ENCODE measurements around the gene OR5T2.

The OR5T2 gene

DNA sequence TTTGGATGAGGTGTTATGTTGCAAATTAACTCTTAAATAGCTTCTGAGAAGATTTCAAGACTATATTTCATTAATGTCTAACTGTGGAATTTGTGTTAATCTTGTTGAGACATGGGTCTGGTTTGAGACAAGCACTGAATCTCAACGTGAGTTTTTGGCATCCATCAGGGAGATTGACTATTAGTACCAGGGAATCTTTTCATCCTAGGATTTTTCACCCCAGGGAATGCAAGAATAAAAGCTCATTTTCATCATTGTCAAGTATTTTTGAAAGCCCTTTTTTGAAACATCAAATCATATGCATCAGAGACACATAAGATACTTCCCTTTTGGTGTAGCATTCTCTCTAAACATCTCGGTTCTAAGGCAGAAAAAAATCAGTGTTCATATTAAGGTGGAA, 19.5 kb downstream of the OR5T2 start:
- no peaks in the 10 kb centered on the region for H3K9me3 ChIP-seq (replicated peaks; ENCODE audit: insufficient read depth, low read length)
- no peak overlapping the region for H2AFZ ChIP-seq (ENCODE audit: low read length)
- H3K9me2 ChIP-seq (replicated peaks; ENCODE audit: insufficient read depth, low read length) = no peaks in the 10 kb centered on the region
- no peaks in the 10 kb centered on the region for H3K4me1 ChIP-seq (ENCODE audit: low read length)
- TF ChIP-seq EZH2phosphoT487 (IDR thresholded peaks at IDR 0.05; ENCODE audit: low read length) = no peak
- TF ChIP-seq, protein P1, sequence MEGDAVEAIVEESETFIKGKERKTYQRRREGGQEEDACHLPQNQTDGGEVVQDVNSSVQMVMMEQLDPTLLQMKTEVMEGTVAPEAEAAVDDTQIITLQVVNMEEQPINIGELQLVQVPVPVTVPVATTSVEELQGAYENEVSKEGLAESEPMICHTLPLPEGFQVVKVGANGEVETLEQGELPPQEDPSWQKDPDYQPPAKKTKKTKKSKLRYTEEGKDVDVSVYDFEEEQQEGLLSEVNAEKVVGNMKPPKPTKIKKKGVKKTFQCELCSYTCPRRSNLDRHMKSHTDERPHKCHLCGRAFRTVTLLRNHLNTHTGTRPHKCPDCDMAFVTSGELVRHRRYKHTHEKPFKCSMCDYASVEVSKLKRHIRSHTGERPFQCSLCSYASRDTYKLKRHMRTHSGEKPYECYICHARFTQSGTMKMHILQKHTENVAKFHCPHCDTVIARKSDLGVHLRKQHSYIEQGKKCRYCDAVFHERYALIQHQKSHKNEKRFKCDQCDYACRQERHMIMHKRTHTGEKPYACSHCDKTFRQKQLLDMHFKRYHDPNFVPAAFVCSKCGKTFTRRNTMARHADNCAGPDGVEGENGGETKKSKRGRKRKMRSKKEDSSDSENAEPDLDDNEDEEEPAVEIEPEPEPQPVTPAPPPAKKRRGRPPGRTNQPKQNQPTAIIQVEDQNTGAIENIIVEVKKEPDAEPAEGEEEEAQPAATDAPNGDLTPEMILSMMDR (IDR thresholded peaks at IDR 0.05; ENCODE audit: low read length) = no peak
- H3K9ac ChIP-seq (ENCODE audit: low read length) = no peak overlapping the region
- no peak for DNase-seq
- no peak overlapping the region for H3K4me3 ChIP-seq (ENCODE audit: low read length)
- H3K4me2 ChIP-seq (ENCODE audit: low read depth, low read length) = no peak overlapping the region
- no peaks in the 10 kb centered on the region for H3K27me3 ChIP-seq (replicated peaks; ENCODE audit: insufficient read depth, low read length)
- H3K27ac ChIP-seq (ENCODE audit: low read length) = no peak overlapping the region
- H4K20me1 ChIP-seq (ENCODE audit: insufficient read depth, low read length) = no peaks in the 10 kb centered on the region
- H3F3A ChIP-seq (ENCODE audit: insufficient read depth, low read length) = no peaks in the 10 kb centered on the region
- no peaks in the 10 kb centered on the region for H3K79me2 ChIP-seq (ENCODE audit: low read length)
- H3K36me3 ChIP-seq (replicated peaks; ENCODE audit: insufficient read depth, low read length) = no peaks in the 10 kb centered on the region

DNA sequence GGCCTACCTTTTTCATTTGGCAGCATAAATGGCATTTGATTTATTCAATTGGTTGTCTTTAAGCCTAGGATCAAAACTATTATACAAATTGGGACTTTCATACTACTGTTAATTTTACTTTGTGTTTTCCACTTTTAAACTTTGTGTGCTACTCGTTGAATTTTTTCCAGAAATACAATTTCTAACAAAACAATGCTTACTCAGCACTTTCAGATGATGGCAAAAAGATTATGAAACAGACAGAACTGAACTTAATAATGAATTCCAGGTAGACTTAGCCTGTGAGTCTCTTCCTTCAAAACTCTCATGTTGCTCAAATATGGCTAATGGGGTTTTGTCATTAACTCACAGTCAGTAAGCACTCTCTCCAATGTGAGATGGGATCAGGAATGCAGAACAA, 26.3 kb downstream of the OR5T2 start:
- no peaks in the 10 kb centered on the region for H3K36me3 ChIP-seq (replicated peaks; ENCODE audit: insufficient read depth, low read length)
- H3K4me3 ChIP-seq (ENCODE audit: low read length) = no peak overlapping the region
- no peaks in the 10 kb centered on the region for H3K4me1 ChIP-seq (ENCODE audit: low read length)
- H3F3A ChIP-seq (ENCODE audit: insufficient read depth, low read length) = no peaks in the 10 kb centered on the region
- no peak overlapping the region for H3K27ac ChIP-seq (ENCODE audit: low read length)
- no peaks in the 10 kb centered on the region for H3K79me2 ChIP-seq (ENCODE audit: low read length)
- H4K20me1 ChIP-seq (ENCODE audit: insufficient read depth, low read length) = no peaks in the 10 kb centered on the region
- H3K4me2 ChIP-seq (ENCODE audit: low read depth, low read length) = no peak overlapping the region
- H3K9me3 ChIP-seq (replicated peaks; ENCODE audit: insufficient read depth, low read length) = no peaks in the 10 kb centered on the region
- TF ChIP-seq, protein P1 (IDR thresholded peaks at IDR 0.05; ENCODE audit: low read length) = no peak
- no peak overlapping the region for H2AFZ ChIP-seq (ENCODE audit: low read length)
- no peak for DNase-seq
- no peak overlapping the region for H3K9ac ChIP-seq (ENCODE audit: low read length)
- H3K9me2 ChIP-seq (replicated peaks; ENCODE audit: insufficient read depth, low read length) = no peaks in the 10 kb centered on the region
- H3K27me3 ChIP-seq (replicated peaks; ENCODE audit: insufficient read depth, low read length) = no peaks in the 10 kb centered on the region

DNA sequence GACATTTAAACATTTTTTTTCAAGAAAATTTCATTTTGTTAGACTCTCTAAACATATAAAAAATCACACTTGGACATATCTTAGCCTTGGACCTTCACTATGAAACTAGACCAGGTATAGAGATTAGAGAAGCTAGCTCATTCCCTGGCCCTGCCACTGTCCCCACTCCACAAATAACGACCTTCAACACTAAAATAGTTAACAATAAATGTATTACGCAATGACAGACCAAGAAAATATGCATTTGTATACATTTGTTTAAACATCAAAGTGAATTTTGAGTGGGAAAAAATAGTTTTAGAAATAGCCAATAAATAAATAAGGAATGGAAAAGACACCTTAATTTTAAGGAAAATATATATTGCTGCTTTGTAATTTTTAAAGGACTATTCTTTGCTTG, 36.7 kb downstream of the OR5T2 start:
- H3K9me2 ChIP-seq (replicated peaks; ENCODE audit: insufficient read depth, low read length) = no peaks in the 10 kb centered on the region
- no peaks in the 10 kb centered on the region for H3F3A ChIP-seq (ENCODE audit: insufficient read depth, low read length)
- TF ChIP-seq EZH2 (optimal IDR thresholded peaks at IDR 0.05; ENCODE audit: low read depth, low read length) (no peak), EZH2phosphoT487 (IDR thresholded peaks at IDR 0.05; ENCODE audit: low read length) (no peak)
- TF ChIP-seq, protein P1 (IDR thresholded peaks at IDR 0.05; ENCODE audit: low read length) = no peak
- no peaks in the 10 kb centered on the region for H3K4me1 ChIP-seq (ENCODE audit: low read length)
- no peak overlapping the region for H3K4me3 ChIP-seq (ENCODE audit: low read length)
- no peak for DNase-seq
- no peak overlapping the region for H3K4me2 ChIP-seq (ENCODE audit: low read depth, low read length)
- no peaks in the 10 kb centered on the region for H3K9me3 ChIP-seq (replicated peaks; ENCODE audit: insufficient read depth, low read length)
- H3K27me3 ChIP-seq (replicated peaks; ENCODE audit: insufficient read depth, low read length) = no peaks in the 10 kb centered on the region
- no peak overlapping the region for H3K27ac ChIP-seq (ENCODE audit: low read length)
- no peaks in the 10 kb centered on the region for H3K36me3 ChIP-seq (replicated peaks; ENCODE audit: insufficient read depth, low read length)
- no peaks in the 10 kb centered on the region for H4K20me1 ChIP-seq (ENCODE audit: insufficient read depth, low read length)
- H3K9ac ChIP-seq (ENCODE audit: low read length) = no peak overlapping the region
- H2AFZ ChIP-seq (ENCODE audit: low read length) = no peak overlapping the region
- H3K79me2 ChIP-seq (ENCODE audit: low read length) = no peaks in the 10 kb centered on the region

DNA sequence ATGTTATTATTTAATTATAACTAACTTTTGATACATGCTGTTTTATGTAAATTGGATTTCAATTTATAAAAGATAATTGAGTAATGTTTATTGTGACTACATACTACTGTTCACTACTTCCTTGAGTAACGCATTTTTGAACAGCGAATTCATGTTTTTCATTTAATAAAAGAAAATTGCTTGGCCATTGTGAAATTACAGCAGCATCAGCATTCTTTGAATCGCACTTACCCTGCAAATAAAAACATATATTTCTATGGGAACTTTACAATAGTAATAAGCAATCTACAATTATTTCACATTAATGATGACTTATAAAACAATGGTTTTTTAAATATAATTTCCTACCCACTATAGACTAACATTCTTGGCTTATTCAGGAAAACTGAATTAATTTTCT, 37.4 kb downstream of the OR5T2 start:
- Histone ChIP-seq H3F3A (ENCODE audit: insufficient read depth, low read length) (no peaks in the 10 kb centered on the region), H3K27ac (ENCODE audit: low read length) (no peak overlapping the region), H3K4me3 (ENCODE audit: low read length) (no peak overlapping the region), H3K9ac (ENCODE audit: low read length) (no peak overlapping the region), H4K20me1 (ENCODE audit: insufficient read depth, low read length) (no peaks in the 10 kb centered on the region), H3K27me3 (replicated peaks; ENCODE audit: insufficient read depth, low read length) (no peaks in the 10 kb centered on the region), H3K79me2 (ENCODE audit: low read length) (no peaks in the 10 kb centered on the region), H3K4me2 (ENCODE audit: low read depth, low read length) (no peak overlapping the region), H3K4me1 (ENCODE audit: low read length) (no peaks in the 10 kb centered on the region), H3K9me3 (replicated peaks; ENCODE audit: insufficient read depth, low read length) (no peaks in the 10 kb centered on the region), H2AFZ (ENCODE audit: low read length) (no peak overlapping the region), H3K36me3 (replicated peaks; ENCODE audit: insufficient read depth, low read length) (no peaks in the 10 kb centered on the region), H3K9me2 (replicated peaks; ENCODE audit: insufficient read depth, low read length) (no peaks in the 10 kb centered on the region)
- TF ChIP-seq, protein P1 (IDR thresholded peaks at IDR 0.05; ENCODE audit: low read length) = no peak
- TF ChIP-seq EZH2 (optimal IDR thresholded peaks at IDR 0.05; ENCODE audit: low read depth, low read length) (no peak), EZH2phosphoT487 (IDR thresholded peaks at IDR 0.05; ENCODE audit: low read length) (no peak)
- DNase-seq = no peak

Measured in MM.1S (cell line).